Fibroblast of peridontal ligament (primary cell): Measurements from ENCODE around the gene GPHN.
"Not testable (repeated sequence)": the region's sequence is repeated elsewhere in the genome, so short reads cannot be mapped to it uniquely, and the experiment has no call there.

Source experiments
- DNase-seq: peaks from one replicate; pipeline ENCODE4 v3.0.0-alpha.2; 2010; ENCODE audit errors: extremely low read depth

GPHN gene

DNA sequence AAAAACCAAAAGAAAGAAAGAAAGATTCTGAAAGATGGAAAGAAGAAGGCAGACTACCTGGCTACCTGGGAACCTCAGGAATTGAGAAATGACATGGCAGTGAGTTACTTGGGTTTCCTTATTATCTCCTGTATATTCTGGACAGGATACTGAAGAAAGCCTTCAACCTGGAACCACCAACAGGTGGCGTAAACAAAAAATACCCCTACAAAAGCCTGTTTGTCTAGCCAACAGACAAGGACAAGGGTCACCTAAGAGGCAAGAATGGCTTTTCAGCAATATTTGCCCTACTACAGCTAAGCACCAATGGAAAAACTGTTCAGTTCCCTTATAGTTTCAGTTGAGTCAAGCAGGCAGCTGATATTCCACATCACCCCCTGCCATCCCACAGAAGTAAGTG is 274.9 kb downstream of the GPHN start:
- DNase-seq = no peak

DNA sequence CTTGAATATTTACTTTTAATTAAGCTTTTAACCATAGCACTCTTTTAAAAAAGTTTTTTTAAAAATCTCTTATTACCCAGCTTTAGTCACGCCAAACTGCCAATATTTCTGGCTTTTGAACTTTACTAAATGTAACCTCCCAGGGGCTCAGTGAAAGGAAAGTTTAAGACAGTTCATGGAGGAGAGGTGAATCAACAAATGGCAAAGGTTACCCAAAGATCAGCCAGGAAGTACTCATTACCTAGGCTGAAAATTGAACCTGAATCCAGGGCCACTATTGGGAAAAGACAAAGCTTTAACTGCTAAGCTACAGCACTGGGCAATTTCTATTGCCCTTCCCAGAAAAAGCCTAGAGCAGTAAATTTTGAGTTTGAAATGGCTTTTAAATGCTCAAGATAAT is 282.2 kb downstream of the GPHN start:
- DNase-seq = no peak

DNA sequence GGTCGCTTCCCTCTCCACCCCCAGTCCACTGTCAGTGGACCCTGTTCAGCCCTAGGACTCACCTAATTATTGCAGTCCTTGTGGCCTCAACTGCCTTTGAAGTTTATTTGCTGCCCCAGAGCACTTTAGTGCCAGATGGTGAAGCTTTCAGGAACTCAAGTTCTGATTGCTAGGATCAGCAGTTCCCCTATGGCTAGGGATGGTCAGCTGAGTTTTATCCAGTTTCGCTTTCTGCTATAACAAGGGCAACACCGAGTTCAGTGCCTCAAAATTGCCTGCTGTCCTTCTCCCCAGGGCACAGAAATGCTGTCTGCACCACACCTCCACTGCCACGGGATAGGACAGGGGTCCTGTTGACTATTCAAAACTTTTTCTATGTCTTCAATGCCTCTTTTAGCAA is 295.0 kb downstream of the GPHN start:
- DNase-seq = no peak

DNA sequence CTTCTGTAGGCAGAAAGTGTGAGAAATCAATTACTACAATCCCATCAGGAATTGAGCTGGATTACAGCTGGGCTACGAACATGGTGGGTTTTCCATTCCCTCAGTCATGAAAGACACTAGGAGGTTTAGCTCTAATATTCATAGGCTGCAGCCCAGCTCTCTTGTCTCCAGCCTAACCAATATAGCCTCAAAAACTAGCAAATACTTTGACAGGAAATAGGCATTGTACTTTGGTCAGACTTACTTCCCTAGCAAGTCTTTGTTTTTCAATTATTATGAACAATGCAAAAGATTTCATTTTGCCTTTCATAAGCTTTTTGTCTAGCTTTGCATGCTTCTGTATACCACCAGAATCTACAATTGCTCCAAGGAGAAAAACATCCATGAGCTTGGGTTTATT is 296.2 kb downstream of the GPHN start:
- no peak for DNase-seq

DNA sequence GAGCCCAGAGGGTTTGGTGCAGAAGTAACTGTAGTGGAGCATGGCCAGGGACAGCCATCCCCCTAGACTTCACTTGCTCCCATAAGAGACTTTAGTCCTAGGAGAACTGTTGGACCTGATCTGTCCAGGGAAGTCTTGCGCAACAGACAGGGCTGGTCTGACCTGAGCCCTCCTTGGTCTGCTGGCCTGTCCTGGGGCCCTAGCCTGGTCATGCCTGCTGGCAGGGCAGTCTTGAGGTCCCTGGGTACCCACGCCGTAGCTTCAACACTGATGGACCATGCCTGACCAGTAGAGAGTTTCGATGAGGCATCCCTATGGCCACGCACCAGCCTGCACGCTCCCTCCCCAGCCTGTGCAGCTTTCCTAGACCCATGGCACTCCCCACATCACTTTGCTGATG is 305.7 kb downstream of the GPHN start:
- DNase-seq = no peak

DNA sequence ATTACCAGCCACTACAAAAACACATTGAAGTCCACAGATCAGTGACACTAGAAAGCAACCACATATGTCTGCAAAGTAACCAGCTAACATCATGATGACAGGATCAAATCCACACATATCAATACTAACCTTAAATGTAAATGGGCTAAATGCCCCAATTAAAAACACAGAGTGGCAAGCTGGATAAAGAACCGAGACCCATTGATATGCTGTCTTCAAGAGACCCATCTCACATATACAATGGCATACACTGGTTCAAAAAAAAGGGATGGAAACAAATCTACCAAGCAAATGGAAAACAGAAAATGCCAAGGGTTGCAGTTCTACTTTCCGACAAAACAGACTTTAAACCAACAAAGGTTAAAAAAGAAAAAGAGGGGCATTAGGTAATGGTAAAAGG is 307.7 kb downstream of the GPHN start:
- no peak for DNase-seq

DNA sequence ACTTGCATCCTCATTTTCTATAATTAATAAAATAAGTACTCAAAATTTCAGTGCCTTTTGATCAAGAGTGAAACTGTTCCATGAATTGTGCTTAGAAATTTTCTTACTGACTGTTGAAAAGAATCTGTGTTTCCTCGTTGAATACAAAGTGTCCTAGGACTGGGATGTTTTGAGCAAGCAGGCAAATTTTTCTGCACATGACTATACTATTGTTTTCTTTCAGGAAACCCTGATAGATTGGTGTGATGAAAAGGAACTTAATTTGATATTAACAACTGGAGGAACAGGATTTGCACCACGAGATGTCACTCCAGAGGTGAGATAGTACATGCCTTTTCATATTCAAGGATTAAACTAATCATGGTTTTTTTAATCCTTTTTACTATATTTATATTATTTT is 316.3 kb downstream of the GPHN start:
- no peak for DNase-seq

DNA sequence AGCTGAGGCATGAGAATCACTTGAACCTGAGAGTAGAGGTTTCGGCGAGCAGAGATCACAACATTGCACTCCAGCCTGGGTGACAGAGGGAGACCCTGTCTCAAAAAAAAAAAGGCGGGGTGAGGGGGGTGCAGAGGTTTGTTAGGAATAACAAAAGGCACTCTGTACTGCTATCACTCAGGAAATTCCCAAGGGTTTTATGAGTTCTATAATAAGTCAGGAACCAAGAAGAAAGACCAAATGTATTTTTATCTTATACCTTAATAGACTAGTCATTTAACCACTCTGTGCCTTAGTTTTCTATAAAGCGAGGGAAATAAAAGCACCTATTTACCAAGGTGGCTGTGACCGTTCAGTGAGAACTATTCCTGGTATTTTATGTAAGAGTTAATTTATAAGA is 319.2 kb downstream of the GPHN start:
- DNase-seq = no peak

DNA sequence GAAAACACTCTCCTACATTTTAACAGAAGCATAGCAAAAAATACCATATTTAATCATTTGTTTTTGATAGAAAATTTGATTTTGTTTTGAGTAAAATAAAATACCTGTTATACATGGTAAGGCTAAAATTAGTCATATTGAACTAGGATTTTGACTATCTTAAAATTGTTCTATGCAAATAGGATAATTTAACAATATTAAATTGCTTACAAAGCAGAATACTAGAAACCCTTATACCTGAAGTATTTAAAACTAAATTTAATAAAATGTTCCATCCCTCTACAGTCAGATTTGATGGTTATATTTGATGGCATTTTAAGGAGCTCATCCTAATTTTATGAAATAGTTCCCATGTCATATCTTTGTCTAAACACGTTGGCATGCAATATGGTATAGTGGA is 323.2 kb downstream of the GPHN start:
- DNase-seq = no peak

DNA sequence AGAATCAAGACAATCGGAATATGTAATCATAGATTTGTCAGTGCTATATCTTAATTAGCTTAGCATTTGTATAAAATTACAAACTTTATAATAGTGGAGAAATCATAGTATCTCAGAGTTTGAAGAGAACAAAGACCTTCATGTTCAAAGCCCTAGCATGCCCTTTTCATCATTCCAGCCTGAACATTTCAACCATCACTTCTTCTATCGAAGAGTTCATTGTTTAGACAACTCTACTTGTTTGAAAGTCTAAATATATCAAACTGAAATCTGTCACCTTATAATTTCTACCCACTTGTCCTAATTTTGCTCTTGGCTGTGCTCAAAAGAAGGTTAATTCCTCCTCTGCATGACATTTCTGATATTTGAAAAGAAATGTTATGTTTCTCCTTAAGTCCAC is 325.9 kb downstream of the GPHN start:
- no peak for DNase-seq

DNA sequence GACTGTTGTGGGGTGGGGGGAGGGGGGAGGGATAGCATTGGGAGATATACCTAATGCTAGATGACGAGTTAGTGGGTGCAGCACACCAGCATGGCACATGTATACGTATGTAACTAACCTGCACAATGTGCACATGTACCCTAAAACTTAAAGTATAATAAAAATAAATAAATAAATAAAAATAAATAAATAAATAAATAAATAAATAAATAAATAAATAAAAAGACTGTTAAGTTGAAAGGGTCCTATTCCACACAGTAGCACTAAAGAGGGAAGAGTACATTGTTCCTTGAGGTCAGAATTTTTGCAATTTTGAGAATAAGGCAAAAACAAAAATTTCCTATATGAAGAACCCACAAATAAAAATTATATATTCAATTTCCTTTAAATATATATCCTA is 329.5 kb downstream of the GPHN start:
- DNase-seq = not testable (repeated sequence)

DNA sequence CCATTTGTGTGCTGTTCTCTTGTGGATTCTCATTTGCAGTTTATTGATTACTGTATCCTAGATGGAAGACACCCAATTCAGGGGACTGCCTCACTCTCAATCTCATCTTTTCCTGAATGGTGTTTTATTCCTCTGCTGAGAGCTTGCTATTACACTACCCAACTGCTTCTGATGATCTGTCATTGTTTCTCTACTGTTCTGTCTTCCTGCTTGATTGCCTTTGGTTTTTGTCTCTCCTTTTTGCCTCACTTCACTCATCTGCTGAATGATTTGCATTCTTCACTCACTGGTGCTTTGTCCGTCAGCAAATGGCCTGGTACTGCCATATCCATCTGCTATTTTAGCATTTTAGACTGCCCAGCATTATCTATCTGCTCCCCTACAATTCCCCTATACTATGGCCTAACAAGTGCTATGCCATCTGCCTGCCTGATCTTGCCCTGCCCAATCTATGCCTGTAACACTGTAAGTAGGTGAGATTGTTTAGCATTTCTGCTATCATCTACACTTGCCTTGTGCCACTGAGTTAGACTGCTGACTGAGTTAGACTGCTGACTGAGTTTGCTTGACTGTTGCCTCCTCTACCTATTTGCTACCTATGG is 335.1 kb downstream of the GPHN start:
- DNase-seq = no peak

DNA sequence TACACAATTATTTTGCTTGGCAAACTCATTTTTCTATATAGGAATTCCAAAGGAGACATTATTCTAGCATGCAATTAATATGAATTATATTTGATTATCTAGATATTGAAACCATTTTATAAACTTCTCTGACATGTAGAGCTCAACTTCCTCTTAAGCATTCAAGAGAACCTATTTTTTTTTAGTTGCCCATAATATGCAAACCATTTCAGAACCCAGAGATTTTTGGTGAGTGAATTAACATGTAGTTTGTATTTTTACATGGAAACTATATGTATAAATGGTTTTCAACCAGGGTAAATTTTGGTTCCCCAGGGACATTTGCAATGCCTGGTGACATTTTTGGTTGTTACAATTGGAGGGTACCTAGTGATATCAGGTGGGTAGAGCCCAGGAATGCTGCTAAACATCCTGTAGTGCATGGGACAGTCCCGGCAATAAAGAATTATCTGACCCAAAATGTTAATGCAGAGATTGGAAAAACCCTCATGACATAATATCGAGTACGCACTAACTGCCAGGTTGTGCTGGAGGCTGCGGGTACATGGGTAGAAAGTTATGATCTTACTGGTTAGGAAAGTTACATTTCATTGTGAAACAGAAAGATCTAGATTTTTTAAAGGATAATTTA is 342.4 kb downstream of the GPHN start:
- DNase-seq = no peak

DNA sequence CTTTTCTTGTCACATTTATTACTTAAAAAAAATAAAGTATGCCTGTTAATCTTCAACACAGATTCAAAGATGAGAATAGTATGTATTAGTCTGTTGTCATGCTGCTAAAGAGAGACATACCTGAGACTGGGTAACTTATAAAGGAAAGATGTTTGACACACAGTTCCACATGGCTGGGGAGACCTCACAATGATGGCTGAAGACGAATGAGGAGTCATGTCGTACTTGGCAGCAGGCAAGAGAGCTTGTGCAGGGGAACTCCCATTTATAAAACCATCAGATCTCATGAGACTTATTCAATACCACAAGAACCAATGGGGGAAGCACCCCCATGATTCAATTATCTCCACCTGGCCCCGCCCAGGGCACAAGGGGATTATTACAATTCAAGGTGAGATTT is 345.4 kb downstream of the GPHN start:
- no peak for DNase-seq

DNA sequence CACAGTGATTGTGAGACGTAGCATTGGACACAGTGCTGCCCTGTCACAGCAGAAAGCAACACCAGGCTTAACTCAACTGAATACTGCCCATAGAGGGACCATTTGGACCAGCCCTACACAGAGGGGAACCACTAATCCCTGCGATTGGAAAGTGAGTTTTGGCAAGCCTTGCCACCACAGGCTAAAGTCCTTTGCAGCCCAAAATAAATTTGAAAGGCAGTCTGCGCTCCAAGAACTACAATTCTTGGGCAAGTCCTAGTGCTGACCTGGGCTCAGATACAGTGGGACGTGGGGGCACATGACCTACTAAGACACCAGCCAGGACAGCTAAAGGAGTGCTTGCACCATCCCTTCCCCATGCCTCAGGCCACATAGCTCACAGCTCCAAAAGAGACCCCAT is 349.9 kb downstream of the GPHN start:
- DNase-seq = no peak

DNA sequence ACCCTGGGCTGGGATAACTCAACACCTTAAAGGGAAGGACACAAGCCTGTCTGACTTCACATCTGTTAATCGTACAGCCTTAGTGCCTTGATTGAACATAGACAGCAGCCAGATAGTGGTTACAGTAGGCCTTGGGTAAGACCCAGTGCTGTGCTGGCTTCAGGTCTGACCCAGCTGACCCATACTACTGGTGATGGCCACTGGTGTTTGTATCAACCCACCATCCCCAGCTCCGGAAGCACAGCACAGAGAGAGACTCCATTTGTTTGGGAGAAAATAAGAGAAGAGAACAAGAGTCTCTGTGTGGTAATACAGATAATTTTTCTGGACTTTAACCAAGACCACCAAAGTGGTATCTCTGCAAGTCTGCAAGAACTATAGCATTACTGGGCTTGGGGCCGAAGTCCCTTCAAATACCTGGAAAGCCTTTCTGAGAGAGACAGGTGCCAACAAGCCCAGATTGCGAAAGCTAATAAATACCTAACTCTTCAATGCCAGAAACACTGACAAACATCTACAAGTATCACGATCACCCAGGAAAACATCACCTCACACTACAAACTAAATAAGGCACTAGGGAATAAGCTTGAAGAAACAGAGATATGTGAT is 351.2 kb downstream of the GPHN start:
- DNase-seq = no peak

DNA sequence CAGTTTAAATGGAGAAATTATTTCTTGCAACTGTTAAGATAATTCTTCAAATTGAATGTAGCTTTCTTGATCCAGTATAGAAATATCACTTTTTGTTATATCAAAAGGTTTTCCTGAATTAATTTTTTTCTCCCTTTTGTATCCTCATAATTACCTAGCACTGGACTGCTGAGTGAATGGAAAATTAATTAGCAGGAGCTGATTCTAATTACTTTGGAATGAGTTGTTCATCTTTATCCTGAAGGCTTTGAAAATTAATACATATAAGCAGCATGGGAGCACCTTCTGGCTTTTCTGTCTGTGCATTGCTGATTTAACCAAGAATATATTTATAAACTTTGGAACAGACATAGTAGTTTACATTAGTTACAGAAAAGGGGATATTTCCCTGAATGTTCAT is 373.6 kb downstream of the GPHN start:
- DNase-seq = no peak

DNA sequence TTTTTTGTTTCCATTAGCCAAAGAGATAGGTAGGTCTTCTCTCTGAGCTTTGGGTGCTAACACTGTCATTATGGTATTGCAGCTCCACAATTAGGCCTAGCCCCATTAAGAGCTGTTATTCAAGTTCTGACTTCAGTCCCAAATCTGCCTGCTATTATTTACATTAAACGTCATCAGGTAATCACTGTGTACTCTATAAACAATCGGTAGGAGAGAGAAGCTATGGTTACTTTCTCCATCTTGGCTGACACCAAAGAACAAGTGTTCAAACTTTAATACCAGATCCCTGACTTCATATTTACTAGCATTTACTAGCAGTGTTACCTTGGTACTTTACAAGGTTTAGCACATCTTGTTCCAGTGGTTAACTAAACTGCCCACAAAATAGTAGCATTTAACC is 376.2 kb downstream of the GPHN start:
- DNase-seq = no peak

DNA sequence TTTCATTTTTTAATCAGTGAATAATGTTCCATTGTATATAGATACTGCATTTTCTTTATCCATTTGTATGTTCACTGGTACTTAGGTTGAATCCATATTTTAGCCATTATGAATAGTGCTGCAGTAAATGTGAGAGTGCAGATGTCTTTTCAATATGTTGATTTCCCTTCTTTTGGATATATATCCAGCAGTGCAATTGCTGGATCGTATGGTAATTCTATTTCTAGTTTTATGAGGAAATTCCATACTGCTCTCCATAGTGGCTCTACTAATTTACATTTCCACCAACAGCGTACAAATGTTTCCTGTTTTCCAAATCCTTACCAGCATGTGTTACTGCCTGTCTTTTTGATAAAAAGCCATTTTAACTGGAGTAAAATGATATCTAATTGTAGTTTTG is 392.8 kb downstream of the GPHN start:
- no peak for DNase-seq

DNA sequence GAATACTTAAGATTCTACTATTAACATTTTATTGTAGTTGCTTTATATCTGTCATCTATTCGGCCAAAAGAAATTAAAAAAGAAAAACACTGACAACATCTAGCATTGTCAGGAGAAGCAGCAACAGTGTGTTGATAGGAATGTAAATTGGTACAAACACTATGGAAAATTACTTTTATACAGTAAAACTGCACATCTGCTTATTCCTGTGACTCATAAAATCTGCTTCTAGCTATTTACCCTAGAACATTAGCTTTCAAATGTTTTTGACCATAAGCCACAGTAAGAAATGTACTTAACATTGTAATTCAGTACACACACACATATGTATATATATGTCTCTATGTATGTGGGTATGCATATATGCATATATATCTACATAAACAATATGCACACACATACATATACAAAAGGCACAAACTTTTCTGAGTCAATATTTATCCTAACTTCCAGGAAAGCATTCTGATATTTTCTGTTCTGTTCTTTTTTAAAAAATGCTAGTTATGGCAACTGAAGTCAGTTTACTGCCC is 402.4 kb downstream of the GPHN start:
- DNase-seq = peak; percentile 23

DNA sequence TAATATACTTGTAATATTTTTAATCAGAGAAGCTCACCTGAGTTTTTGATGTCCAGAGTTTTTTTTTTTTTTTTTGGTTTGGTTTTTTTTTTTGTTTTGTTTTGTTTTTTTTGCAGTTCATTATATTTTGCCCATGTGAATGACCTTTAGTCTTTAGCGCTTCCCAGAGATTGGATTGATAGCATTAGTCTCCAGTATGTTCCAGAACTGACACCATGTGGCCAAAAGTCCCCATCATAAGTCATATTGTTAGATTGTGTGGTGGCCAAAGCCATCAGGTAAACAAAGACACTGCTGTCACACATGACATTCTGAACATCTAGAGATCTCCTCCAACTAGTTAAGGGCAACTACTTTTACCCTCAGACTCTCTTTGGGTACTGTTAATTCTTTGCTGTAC is 408.5 kb downstream of the GPHN start:
- no peak for DNase-seq

DNA sequence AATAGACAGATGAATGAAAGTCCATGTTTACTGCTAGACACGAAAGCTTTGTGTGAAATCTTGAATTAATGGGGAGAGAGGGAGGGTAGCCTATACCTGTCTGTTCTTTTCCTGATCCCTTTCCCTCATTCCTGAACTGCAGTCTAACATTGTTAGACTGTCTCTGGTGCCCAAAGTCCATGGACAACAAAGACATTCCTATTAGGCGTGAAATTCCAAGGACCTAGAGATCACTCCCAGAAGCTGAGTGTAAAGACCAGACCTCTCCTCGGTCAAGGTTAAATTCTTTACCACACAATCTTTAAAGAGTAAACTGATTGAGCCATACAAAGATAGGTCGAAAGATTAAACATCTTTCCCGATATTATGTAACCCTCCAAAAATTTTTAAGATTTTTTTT is 410.6 kb downstream of the GPHN start:
- no peak for DNase-seq

DNA sequence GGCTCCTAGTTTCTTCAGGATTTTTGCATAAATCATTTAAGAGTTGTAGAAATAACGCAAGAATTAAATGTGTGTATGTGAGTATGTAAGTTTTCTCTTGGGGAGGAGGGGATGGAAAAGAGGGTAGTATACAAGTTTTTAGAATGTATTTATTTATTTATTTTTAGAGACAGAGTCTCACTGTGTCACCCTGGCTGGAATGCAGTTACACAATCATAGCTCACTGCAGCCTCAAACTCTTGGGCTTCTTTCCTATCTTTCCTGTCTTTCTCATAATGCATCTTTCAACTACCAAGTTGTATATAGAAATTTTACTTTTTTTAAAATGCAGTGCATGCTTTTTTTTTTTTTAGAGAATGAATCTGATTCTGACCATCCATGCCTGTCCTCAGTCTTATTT is 412.2 kb downstream of the GPHN start:
- DNase-seq = no peak

DNA sequence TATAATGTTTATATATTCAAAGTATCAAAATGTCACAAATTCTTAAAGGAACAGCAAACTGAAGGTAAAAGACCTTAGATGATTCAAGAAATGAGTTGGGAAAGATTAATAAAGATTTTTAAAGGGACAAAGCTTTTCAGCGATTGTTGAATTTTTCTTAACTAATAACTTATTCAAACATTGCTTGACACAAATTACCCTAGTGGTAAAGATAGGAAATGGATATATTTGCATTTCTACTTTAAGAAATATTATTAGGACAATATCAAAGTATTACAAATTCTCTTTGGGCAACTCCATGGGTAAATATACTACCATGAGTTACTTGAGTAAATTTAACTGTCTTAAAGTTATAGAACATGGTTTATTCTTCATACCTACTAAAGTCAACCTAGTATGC is 415.3 kb downstream of the GPHN start:
- DNase-seq = no peak
